GM12801 (cell line): Measurements from ENCODE around the gene GTF3C4.

Experiments used
- CTCF ChIP-seq: IDR thresholded peaks from one replicate; pipeline ENCODE4 v1.5.1; 2011; ENCODE audit warnings: control low read depth; ENCODE audit not compliant: insufficient read length; ENCODE audit errors: extremely low read depth

The GTF3C4 gene

GRCh38 chr9:132712753-132713152 lies 42.5 kb downstream of the GTF3C4 start:
- TF ChIP-seq CTCF = no peak

- TF ChIP-seq CTCF = no peak
Observed at GRCh38 chr9:132716007-132716406, 45.7 kb downstream of the GTF3C4 start.

- TF ChIP-seq CTCF = no peak
Observed at GRCh38 chr9:132717326-132717945, 47.2 kb downstream of the GTF3C4 start.

- TF ChIP-seq CTCF = no peak
Observed at GRCh38 chr9:132721661-132722060, 51.4 kb downstream of the GTF3C4 start.

GRCh38 chr9:132722564-132723065 lies 52.4 kb downstream of the GTF3C4 start:
- no peak for TF ChIP-seq CTCF

- no peak for TF ChIP-seq CTCF
Observed at GRCh38 chr9:132723809-132724208, 53.5 kb downstream of the GTF3C4 start.

GRCh38 chr9:132725306-132725705 lies 55.0 kb downstream of the GTF3C4 start:
- no peak for TF ChIP-seq CTCF
